Measurements from ENCODE around the gene IL12A.

The IL12A gene

DNA sequence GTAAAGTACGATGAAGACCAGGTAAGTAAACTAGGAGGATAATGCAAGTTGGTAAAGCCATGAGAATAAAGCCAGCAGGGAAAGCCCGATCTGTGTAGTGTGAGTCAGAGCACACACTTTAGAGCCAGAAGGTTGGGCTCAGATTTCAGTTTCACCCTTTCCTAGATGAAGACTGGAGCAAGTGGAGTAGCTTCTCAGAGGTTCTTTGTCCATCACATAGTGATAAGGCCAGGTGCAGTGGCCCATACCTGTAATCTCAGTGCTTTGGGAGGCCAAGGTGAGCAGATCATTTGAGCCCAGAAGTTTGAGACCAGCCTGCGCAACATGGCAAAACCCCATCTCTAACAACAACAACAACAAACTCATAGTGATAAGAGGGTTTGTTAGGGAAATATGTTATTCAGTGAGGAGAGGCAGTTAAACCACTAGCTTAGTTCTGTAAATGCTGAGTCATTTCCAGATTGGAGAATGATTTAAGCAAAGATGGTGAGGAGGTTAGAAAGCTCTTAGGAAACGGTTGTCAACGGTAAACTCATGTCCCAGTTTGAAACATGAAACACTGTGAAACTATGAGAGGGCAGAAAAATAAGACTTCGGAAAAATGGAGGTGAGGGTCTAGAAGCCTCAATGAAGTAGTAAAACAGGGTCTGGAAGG is 39.0 kb downstream of the IL12A start:
- H3K4me3 ChIP-seq (ENCODE audit: low read depth, low read length): no peak overlapping the region
- TF ChIP-seq, protein P1, sequence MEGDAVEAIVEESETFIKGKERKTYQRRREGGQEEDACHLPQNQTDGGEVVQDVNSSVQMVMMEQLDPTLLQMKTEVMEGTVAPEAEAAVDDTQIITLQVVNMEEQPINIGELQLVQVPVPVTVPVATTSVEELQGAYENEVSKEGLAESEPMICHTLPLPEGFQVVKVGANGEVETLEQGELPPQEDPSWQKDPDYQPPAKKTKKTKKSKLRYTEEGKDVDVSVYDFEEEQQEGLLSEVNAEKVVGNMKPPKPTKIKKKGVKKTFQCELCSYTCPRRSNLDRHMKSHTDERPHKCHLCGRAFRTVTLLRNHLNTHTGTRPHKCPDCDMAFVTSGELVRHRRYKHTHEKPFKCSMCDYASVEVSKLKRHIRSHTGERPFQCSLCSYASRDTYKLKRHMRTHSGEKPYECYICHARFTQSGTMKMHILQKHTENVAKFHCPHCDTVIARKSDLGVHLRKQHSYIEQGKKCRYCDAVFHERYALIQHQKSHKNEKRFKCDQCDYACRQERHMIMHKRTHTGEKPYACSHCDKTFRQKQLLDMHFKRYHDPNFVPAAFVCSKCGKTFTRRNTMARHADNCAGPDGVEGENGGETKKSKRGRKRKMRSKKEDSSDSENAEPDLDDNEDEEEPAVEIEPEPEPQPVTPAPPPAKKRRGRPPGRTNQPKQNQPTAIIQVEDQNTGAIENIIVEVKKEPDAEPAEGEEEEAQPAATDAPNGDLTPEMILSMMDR (IDR thresholded peaks at IDR 0.05; ENCODE audit: borderline replicate concordance, insufficient read depth, low read depth, low read length): no peak

DNA sequence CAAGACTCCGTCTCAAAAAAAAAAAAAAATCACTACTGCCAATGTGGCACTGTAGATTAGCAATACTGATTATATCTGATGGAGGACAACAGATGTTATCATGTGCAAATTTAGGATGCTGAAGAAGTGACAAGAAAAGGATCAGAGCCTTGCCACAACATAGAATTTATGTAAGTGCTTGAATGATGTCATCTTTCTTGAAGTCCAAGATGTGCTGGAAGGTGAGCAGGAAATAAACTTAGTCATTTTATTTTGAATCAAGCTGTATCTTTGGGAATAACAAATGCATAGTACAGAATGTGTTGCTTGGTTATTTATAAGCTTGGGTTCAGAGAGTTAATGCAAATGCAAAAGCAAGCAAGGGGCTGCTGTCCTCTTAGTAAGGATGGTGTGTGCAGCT is 47.1 kb downstream of the IL12A start:
- TF ChIP-seq, protein P1 (IDR thresholded peaks at IDR 0.05; ENCODE audit: borderline replicate concordance, insufficient read depth, low read depth, low read length): no peak
- no peak overlapping the region for H3K4me3 ChIP-seq (ENCODE audit: low read depth, low read length)

DNA sequence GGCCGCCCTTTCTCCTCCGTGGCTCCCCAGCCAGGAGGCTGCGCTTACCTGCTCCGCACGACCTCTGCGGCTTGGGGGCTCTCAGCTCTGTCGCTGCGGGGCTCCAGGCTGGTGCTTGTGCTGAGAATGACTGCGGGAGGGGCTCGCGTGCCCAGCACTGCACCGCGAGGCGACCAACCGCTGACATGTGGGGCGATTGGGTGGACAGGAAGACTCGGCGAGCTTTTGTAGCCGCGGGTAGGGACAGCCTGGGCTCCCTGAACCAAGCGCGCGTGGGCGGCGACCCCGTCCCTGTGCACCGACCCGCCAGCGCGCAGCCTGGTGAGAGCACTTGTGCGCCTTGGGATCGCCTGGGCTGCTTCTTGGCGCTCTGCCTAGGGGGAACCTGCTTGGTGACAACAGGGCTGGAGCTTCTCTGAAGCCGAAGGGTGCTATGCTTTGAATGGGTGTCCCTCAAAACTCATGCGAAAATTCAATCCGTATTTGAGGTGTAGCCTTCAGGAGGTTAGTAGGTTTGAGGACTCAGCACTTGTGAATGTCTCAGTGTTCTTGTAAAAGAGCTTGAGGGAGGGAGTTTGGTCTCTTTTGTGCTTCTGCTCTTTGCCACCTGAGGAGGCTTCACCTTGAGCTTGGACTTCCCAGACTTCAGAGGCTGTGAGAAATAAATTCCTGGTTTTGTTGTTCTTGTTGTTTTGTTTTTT is 50.4 kb downstream of the IL12A start:
- peak overlapping the region; percentile 38 for H3K4me3 ChIP-seq (ENCODE audit: low read depth, low read length)

DNA sequence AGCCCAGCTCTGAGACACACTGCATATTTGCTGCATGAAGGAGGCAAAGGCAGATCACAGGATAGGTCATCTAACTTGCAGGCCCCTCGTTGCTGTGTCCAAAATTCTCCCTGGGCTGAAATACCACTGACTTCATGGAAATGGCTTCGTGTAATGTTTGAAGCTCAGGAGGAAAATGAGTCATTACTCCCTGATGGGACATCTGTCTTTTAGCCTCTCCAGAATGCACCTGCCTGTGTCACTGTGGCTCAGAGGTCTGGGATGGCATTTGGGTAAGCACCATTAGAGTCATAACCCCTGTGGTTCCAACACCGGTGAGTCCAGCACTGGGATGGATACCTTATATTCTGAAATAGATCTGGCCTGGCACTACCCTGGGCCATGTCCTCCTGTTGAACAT is 51.5 kb downstream of the IL12A start:
- no peak overlapping the region for H3K4me3 ChIP-seq (ENCODE audit: low read depth, low read length)
- TF ChIP-seq, protein P1 (IDR thresholded peaks at IDR 0.05; ENCODE audit: borderline replicate concordance, insufficient read depth, low read depth, low read length): no peak

More for the DNA sequence above, 50.4 kb downstream of the IL12A start:
- TF ChIP-seq, protein P1 (IDR thresholded peaks at IDR 0.05; ENCODE audit: borderline replicate concordance, insufficient read depth, low read depth, low read length): no peak

DNA sequence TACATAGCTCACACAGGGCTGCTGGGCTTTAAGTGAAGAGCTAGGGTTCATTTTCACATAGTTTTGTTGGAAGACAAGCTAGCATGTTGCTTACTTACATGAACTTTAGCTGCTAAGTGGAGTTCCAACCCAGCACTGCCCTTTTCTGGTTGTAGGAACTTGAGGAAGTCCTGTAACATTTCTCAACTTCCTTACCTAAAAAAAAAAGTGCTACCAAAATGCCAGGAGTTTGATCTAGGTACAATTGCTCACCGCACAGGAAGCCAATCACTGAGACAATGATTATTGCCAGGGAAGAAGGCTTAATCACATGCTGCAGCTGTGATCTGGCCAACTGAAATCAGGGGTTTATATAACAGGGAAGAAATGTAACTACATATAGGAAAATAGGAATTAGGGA is 52.8 kb downstream of the IL12A start:
- no peak overlapping the region for H3K4me3 ChIP-seq (ENCODE audit: low read depth, low read length)
- TF ChIP-seq, protein P1 (IDR thresholded peaks at IDR 0.05; ENCODE audit: borderline replicate concordance, insufficient read depth, low read depth, low read length): no peak

DNA sequence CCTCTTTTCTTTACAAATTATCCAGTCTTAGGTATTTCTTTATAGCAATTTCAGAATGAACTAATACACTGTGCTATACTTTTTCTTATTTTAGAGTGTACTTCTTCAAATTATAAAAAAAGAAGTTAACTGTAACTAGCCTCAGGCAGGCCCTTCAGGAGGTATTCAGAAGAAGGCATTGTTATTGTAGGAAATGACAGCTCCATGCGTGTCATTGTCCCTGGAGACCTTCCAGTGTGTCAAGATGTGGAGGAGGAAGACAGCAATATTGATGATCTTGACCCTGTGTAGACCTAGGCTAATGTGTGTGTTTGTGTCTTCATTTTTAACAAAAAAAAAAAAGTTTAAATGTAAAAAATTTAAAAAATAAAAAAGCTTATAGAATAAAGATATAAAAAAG is 55.5 kb downstream of the IL12A start:
- TF ChIP-seq, protein P1 (IDR thresholded peaks at IDR 0.05; ENCODE audit: borderline replicate concordance, insufficient read depth, low read depth, low read length): no peak
- H3K4me3 ChIP-seq (ENCODE audit: low read depth, low read length): no peak overlapping the region

Data from GM12875 (cell line).